Activated CD4-positive, alpha-beta T cell treated with anti-CD3 and anti-CD28 coated beads for 36 hours (primary cell): Measurements from ENCODE around the gene ADGRL4. TPM values are rescaled to one million over a fixed set of nuclear protein-coding genes. Genes with fewer than 3 reads are reported as not detected.
"Not testable (repeated sequence)": the region's sequence is repeated elsewhere in the genome, so short reads cannot be mapped to it uniquely, and the experiment has no call there.

Source experiments
- ATAC-seq: fragments of 200-7000 bp; cut with Tn5 transposase; one replicate; pipeline ENCODE4 v1.10.0; 2021; ENCODE audit warnings: mild to moderate bottlenecking, moderate library complexity
- CTCF ChIA-PET: fragments of 350-600 bp; sonication (Branson Sonifier 250); formaldehyde crosslinking; loops from one replicate; lab custom pipeline; 2021; ENCODE audit warnings: antibody characterized with exemption; lab: Charles Lee
- POLR2A ChIA-PET: fragments of 350-600 bp; sonication (Branson Sonifier 250); formaldehyde crosslinking; loops from one replicate; lab custom pipeline; 2021; ENCODE audit warnings: antibody characterized with exemption, inconsistent platforms; lab: Charles Lee
- DNase-seq: peaks from one replicate; pipeline ENCODE4 v3.0.0-alpha.2; 2020
- H3K27ac Mint-ChIP-seq: one replicate; pipeline ENCODE4 v1.8.0; 2021; ENCODE audit warnings: mixed read lengths
- H3K27me3 Mint-ChIP-seq: one replicate; pipeline ENCODE4 v1.8.0; 2021; ENCODE audit warnings: mixed read lengths
- H3K36me3 Mint-ChIP-seq: one replicate; pipeline ENCODE4 v1.8.0; 2021; ENCODE audit warnings: low read depth, mixed read lengths
- H3K4me1 Mint-ChIP-seq: one replicate; pipeline ENCODE4 v1.8.0; 2021; ENCODE audit warnings: mixed read lengths
- H3K4me3 Mint-ChIP-seq: one replicate; pipeline ENCODE4 v1.8.0; 2021; ENCODE audit warnings: mild to moderate bottlenecking, moderate library complexity, mixed read lengths
- H3K9me3 Mint-ChIP-seq: one replicate; pipeline ENCODE4 v1.8.0; 2021; ENCODE audit warnings: low read depth, mixed read lengths
- intact Hi-C, 2 experiments: fragments of 100-400 bp; cut with DNase I in 1 of 2; cut with micrococcal nuclease in 1 of 2; formaldehyde crosslinking; loops; one replicate each; pipeline versions ENCODE4 v1.14.2 to v1.15.1; 2022 to 2024; cut with DNase I, micrococcal nuclease
- total RNA-seq, 2 experiments: library from RNA; stranded (reverse); gene quantifications; one replicate each; pipeline ENCODE4 v1.2.3, GENCODE V29; 2021

The ADGRL4 gene
- total RNA-seq, 2 experiments from 2014 or later = not detected

DNA sequence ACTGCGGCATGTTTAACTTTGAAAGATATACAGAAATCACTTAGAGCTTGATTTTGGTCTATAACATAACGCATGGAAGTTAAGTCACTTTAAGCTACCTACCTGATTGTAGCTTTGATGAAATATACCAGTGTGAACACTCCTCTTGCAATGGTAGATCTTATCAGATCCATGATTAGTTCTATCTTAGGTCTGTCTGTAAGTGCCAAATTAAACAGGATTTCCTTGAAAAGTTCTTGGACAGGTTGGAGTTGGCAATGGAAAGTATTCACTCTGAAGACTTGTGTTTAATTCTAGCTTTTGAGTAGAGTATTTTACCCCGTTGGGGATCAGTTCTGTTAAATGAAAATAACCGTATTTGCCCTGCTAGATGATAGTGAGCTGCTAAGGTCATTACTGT, 4.1 kb upstream of the ADGRL4 start:
- CTCF ChIA-PET = no interaction called here
- H3K36me3 Mint-ChIP-seq = no peaks in the 10 kb centered on the region
- peaks cover 8% of the 10 kb centered on the region for H3K27me3 Mint-ChIP-seq
- H3K27ac Mint-ChIP-seq = no peak overlapping the region
- DNase-seq (no peak), ATAC-seq (no peak)
- no peak overlapping the region for H3K4me3 Mint-ChIP-seq
- H3K9me3 Mint-ChIP-seq = no peaks in the 10 kb centered on the region
- H3K4me1 Mint-ChIP-seq = no peaks in the 10 kb centered on the region
- POLR2A ChIA-PET = no interaction called here
- intact Hi-C loops = no loop called here

DNA sequence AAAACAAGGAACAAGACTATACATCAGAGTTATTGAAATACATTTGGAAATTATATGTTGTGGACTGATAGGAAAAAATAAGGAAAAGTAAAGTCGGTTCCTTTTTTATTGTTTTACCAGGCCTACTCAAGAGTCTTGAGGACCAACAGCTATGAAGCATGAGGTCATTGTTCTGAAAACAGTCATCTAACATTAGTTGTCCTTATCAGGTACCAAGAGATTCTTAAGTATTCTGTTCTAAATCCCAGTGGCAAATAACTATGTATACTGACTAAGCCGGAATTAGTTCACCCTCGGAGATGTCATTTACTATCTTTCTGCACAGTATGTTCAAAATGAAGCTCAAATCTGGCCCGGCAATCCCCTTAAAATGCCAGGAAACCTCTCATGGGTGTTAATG, 585 bp downstream of the ADGRL4 start:
- intact Hi-C loops = no loop called here
- H3K27ac Mint-ChIP-seq = no peak overlapping the region
- no peaks in the 10 kb centered on the region for H3K4me1 Mint-ChIP-seq
- no peak for DNase-seq
- no peak for ATAC-seq
- peaks cover 8% of the 10 kb centered on the region for H3K27me3 Mint-ChIP-seq
- H3K36me3 Mint-ChIP-seq = no peaks in the 10 kb centered on the region
- no peaks in the 10 kb centered on the region for H3K9me3 Mint-ChIP-seq
- ChIA-PET POLR2A (no interaction called here), CTCF (no interaction called here)
- H3K4me3 Mint-ChIP-seq = no peak overlapping the region

GRCh38 chr1:79004916-79005315, 1.6 kb downstream of the ADGRL4 start:
- ChIA-PET CTCF (no interaction called here), POLR2A (no interaction called here)
- Mint-ChIP-seq H3K4me1 (no peaks in the 10 kb centered on the region), H3K27me3 (peaks cover 8% of the 10 kb centered on the region), H3K36me3 (no peaks in the 10 kb centered on the region), H3K27ac (no peak overlapping the region), H3K9me3 (no peaks in the 10 kb centered on the region), H3K4me3 (no peak overlapping the region)
- intact Hi-C loops = no loop called here
- DNase-seq (no peak), ATAC-seq (no peak)

DNA sequence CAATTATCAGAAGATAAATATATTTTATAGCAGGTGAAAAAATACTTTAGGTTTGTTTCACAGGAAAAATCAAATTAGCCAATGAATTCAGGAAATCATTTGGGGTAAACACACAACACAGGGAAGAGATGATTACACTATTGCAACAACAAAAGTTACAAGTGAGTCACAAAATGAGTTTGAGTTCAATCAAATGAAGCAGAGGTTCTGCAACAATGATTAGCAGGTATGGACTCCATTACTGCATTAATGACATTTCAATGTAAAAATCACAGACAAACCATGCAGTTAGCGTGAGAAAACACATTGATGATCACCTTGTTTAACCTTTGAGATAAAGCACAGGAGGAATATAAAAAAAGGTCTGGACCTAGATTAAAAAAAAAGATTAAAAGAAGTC, 9.7 kb downstream of the ADGRL4 start:
- ATAC-seq (no peak), DNase-seq (no peak)
- H3K9me3 Mint-ChIP-seq = peaks cover 2% of the 10 kb centered on the region
- no peak overlapping the region for H3K27ac Mint-ChIP-seq
- no peaks in the 10 kb centered on the region for H3K4me1 Mint-ChIP-seq
- intact Hi-C loops = no loop called here
- no peaks in the 10 kb centered on the region for H3K36me3 Mint-ChIP-seq
- H3K4me3 Mint-ChIP-seq = no peak overlapping the region
- POLR2A ChIA-PET = no interaction called here
- H3K27me3 Mint-ChIP-seq = no peaks in the 10 kb centered on the region
- CTCF ChIA-PET = no interaction called here

- Mint-ChIP-seq H3K9me3 (peaks cover 5% of the 10 kb centered on the region), H3K27me3 (no peaks in the 10 kb centered on the region), H3K4me3 (no peak overlapping the region), H3K4me1 (no peaks in the 10 kb centered on the region), H3K36me3 (no peaks in the 10 kb centered on the region), H3K27ac (no peak overlapping the region)
- intact Hi-C loops = no loop called here
- POLR2A ChIA-PET = no interaction called here
- no peak for DNase-seq
- ATAC-seq = no peak
- CTCF ChIA-PET = no interaction called here
These were observed 19.5 kb downstream of the ADGRL4 start for GRCh38 chr1:78987042-78987441.

DNA sequence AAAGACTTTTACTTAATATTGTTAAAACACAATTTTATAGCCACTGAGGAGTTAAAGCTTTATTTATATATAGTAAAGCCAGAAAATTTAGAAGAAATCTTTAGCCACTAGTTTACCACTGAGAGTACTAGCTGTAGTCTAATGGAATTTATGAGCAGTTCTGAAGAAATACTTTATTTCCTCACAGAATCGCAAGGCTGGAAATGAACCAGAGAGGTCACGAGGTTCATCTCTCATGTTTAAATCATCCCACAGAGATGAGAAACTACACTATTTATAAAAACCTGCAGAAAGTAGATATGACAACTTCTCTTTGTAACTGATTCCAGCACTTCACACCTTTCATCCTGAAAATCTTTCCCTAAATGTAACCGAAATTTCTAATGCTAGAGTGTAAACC, 26.0 kb downstream of the ADGRL4 start:
- peaks cover 2% of the 10 kb centered on the region for H3K9me3 Mint-ChIP-seq

GRCh38 chr1:78972723-78973122, 33.8 kb downstream of the ADGRL4 start:
- intact Hi-C loops = no loop called here
- CTCF ChIA-PET = no interaction called here
- Mint-ChIP-seq H3K27ac (no peak overlapping the region), H3K36me3 (no peaks in the 10 kb centered on the region), H3K4me3 (no peak overlapping the region), H3K4me1 (no peaks in the 10 kb centered on the region), H3K9me3 (no peaks in the 10 kb centered on the region), H3K27me3 (no peaks in the 10 kb centered on the region)
- DNase-seq (no peak), ATAC-seq (no peak)
- POLR2A ChIA-PET = no interaction called here

More for the DNA sequence above, 26.0 kb downstream of the ADGRL4 start:
- Mint-ChIP-seq H3K4me1 (no peaks in the 10 kb centered on the region), H3K27me3 (no peaks in the 10 kb centered on the region), H3K27ac (no peak overlapping the region), H3K36me3 (no peaks in the 10 kb centered on the region), H3K4me3 (no peak overlapping the region)
- no peak for DNase-seq
- CTCF ChIA-PET = no interaction called here
- no peak for ATAC-seq
- intact Hi-C loops = no loop called here
- POLR2A ChIA-PET = no interaction called here

- intact Hi-C loops = not testable (repeated sequence)
These were observed 39.4 kb downstream of the ADGRL4 start for GRCh38 chr1:78967091-78967490.

DNA sequence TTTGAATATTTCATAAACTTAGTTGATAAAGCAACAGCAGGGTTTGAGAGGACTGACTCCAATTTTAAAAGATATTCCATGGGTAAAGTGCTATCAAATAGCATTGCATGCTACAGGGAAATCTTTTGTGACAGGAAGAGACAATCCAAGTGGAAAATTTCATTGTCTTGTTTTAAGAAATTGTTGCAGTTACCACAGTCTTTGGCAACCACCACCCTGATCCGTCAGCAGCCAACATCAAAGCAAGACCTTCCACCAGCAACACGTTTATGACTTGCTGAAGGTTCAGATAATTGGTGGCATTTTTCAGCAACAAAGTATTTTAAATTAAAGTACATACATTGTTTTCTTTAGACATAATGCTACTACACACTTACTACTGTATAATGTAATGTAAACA, 47.8 kb downstream of the ADGRL4 start:
- H3K4me3 Mint-ChIP-seq = no peak overlapping the region
- H3K4me1 Mint-ChIP-seq = no peaks in the 10 kb centered on the region
- DNase-seq = no peak
- intact Hi-C loops = no loop called here
- CTCF ChIA-PET = no interaction called here
- no peak overlapping the region for H3K27ac Mint-ChIP-seq
- POLR2A ChIA-PET = no interaction called here
- H3K27me3 Mint-ChIP-seq = no peaks in the 10 kb centered on the region
- no peaks in the 10 kb centered on the region for H3K36me3 Mint-ChIP-seq
- peaks cover 3% of the 10 kb centered on the region for H3K9me3 Mint-ChIP-seq
- no peak for ATAC-seq

More at GRCh38 chr1:78967091-78967490, 39.4 kb downstream of the ADGRL4 start:
- DNase-seq, H3K36me3 Mint-ChIP-seq, ATAC-seq, H3K27ac Mint-ChIP-seq, H3K4me3 Mint-ChIP-seq, CTCF ChIA-PET, H3K9me3 Mint-ChIP-seq, H3K4me1 Mint-ChIP-seq, POLR2A ChIA-PET, H3K27me3 Mint-ChIP-seq: not testable (repeated sequence)

DNA sequence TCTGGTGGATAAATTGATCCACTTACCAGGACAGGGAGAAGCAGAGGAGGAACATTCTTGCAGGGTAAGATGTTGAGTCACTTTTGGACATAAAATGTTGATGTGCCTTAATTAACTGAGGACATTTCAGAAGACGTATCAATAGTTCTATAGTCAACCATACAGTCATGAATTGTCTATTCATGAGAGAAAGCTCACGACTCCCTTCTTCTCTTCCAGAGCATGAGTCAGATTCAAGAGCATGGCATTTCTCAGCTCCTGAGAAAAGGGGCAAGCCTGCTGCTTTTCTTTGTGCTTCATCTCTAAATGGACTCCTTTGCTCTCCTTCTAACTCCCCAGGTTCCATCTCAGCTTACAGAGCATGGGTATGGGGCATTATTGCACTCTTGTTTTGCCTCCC, 55.7 kb downstream of the ADGRL4 start:
- POLR2A ChIA-PET = no interaction called here
- CTCF ChIA-PET = no interaction called here
- no peaks in the 10 kb centered on the region for H3K36me3 Mint-ChIP-seq
- H3K4me3 Mint-ChIP-seq = no peak overlapping the region
- H3K4me1 Mint-ChIP-seq = no peaks in the 10 kb centered on the region
- intact Hi-C loops = no loop called here
- no peaks in the 10 kb centered on the region for H3K27me3 Mint-ChIP-seq
- H3K27ac Mint-ChIP-seq = no peak overlapping the region
- no peaks in the 10 kb centered on the region for H3K9me3 Mint-ChIP-seq
- DNase-seq (no peak), ATAC-seq (no peak)

GRCh38 chr1:78949227-78949626, 57.3 kb downstream of the ADGRL4 start:
- H3K27ac Mint-ChIP-seq = no peak overlapping the region
- intact Hi-C loops = no loop called here
- H3K9me3 Mint-ChIP-seq = no peaks in the 10 kb centered on the region
- ATAC-seq (no peak), DNase-seq (no peak)
- ChIA-PET CTCF (no interaction called here), POLR2A (no interaction called here)
- no peaks in the 10 kb centered on the region for H3K4me1 Mint-ChIP-seq
- no peaks in the 10 kb centered on the region for H3K27me3 Mint-ChIP-seq
- no peak overlapping the region for H3K4me3 Mint-ChIP-seq
- H3K36me3 Mint-ChIP-seq = no peaks in the 10 kb centered on the region

GRCh38 chr1:78919150-78919549, 87.4 kb downstream of the ADGRL4 start:
- Mint-ChIP-seq H3K27me3 (no peaks in the 10 kb centered on the region), H3K4me3 (no peak overlapping the region), H3K4me1 (no peaks in the 10 kb centered on the region), H3K9me3 (no peaks in the 10 kb centered on the region), H3K27ac (no peak overlapping the region), H3K36me3 (no peaks in the 10 kb centered on the region)
- DNase-seq (no peak), ATAC-seq (no peak)
- intact Hi-C loops = no loop called here
- ChIA-PET POLR2A (no interaction called here), CTCF (no interaction called here)

- H3K27me3 Mint-ChIP-seq = no peaks in the 10 kb centered on the region
- no peak overlapping the region for H3K27ac Mint-ChIP-seq
- CTCF ChIA-PET = no interaction called here
- H3K36me3 Mint-ChIP-seq = no peaks in the 10 kb centered on the region
- POLR2A ChIA-PET = no interaction called here
- H3K4me1 Mint-ChIP-seq = no peaks in the 10 kb centered on the region
- DNase-seq (no peak), ATAC-seq (no peak)
- peaks cover 3% of the 10 kb centered on the region for H3K9me3 Mint-ChIP-seq
- intact Hi-C loops = no loop called here
- no peak overlapping the region for H3K4me3 Mint-ChIP-seq
These were observed 88.4 kb downstream of the ADGRL4 start for GRCh38 chr1:78918157-78918556.
